GM21717 (cell line): ENCODE data around the gene TK2.
"Not testable (repeated sequence)": the region's sequence is repeated elsewhere in the genome, so short reads cannot be mapped to it uniquely, and the experiment has no call there.

Experiments used
- ATAC-seq: cut with Tn5 transposase; IDR thresholded peaks from one replicate; pipeline ENCODE4 v1.9.1; 2021; ENCODE audit warnings: mild to moderate bottlenecking, moderate library complexity; ENCODE audit not compliant: unreplicated experiment

Gene TK2

DNA sequence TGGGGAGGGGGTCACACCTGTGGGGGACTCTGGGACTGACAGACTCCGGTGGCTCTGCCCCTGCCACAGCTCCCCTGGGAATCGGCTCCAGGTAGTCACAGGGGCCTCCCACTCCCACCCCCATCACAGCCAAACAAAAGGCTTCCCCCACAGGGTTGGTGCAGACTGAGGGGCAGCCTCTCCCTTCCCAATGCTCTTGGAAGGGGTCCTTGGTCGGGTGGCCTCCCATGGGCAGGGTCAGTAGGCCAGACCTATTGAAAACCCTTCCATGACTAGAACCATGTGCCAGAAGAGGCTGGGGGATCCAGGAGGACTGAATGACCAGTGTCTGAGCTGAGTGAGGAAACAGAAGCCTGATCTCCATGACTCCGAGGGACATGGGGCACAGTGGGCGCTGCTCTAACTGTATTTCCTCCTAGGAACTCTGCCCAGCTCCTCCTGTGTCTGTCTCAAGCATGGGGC is 28.6 kb downstream of the TK2 start:
- ATAC-seq, result no peak

DNA sequence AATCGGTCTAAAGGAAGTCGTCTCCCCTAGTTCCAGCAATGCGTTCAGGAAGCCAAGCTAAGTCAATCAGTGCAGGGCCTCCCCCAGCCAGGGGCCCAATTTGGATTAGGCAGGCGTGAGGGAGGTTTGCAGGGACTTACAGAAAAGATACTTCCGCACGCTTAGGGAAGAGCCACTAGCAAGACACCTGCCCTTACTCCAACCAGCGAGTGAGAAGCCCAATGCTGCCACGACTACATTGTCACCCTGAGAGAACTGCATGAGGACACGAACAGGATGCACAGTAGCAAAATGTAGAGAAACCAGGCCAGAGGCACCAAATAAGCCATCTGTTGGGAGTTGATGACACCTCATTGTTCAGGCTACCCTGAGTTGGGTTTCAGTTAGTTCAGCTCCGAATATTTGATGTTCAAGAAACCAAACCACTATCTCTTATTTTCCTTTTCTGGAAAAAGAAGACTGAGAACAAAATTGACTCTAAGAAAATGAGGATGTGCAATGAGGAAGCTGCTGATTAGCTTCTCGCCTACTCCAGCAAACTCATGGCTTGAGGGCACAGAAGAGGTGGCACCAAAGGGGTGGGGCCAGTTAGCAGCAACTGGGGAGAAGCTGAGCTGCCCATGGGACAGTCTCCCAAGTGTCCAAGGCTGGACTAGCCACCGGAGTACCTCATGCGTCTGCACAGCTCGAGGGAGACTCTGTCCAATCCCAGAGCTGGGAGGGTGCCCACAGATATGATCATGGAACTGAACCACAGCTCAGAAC is 29.3 kb downstream of the TK2 start:
- no peak for ATAC-seq

- no peak for ATAC-seq
These were observed 30.2 kb downstream of the TK2 start for GRCh38 chr16:66519482-66520373.

DNA sequence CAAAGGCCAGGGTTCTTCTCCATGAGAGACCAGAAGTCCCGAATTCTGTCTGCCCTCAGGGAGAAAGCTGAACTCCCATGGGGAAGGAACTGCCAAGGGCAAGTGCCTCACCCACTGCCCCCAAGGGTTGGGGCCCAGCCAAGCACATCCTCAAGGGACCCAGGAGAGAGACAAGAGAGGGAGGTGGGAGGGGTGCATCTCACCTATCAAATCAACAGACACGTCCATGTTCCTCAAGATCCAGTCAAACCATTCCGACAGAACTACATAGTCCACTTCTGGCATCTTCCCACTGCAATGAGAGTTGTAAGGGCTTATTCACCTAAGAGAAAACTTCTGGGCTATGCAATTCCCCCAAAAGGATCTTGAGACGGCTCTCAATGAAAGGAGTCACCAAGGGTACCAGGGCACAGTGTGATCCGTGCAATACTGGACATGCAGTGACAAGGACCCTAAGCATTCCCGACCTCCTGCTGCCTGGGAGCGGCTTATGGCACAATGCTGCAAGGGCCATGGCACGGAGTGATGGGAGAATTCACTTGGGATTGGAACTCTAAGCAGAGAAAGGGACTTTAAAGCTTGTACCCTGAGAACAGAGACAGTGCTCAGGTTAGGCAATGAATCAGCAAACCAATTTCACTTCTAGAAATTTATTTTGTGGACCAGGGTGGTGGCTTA is 32.2 kb downstream of the TK2 start:
- ATAC-seq, result no peak

DNA sequence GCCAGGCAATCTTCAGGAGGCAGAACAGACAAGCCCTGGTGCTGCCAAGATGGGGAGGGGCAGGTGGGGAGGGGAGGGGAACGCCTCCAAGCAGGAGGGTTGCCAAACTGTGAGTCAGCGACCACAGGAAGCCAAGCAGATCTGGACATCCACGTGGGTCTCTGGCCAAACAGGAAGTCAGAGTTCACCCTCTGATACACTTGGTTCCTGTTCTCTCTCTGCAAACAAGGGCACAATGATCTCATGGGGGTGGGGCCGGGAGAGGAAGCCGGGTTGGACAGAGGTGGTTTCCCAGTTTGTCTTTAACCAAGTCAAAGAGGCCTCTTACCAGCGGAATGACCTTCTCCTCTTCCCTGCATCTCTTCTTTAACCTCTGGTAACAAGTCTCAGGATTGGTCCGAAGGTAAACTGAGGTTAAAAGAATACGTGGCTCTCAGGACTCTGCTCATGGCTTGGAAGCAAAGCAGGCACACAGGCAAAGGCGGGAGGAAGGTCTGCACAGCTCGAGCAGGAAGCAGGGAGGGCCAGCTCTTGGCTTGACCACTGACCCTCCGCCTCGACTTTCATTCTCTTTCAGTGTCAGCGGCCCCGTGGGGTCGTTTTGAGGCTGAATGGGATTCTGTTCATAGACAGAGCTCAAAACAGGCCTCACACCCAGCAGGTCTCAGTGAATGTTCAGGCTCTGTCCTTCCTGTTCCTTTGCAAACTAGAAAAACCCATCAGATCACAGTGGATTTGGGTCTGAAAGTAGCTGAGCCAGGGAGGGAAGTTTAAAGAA is 32.9 kb downstream of the TK2 start:
- ATAC-seq, result peak; percentile 94

DNA sequence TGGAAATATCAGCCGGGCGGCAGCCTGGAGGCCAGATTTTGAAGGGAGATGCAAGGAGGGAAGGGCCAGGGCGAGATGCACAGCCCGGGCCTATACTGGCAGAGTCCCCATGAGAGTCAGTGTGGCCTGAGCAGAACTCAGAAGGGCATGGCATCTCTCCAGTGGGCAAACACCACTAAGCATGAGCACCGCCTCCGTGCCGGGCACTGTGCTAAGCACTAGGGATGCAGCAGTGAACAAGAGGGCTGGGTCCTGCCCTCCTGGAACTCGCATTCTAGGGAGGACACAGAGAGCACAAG is 33.5 kb downstream of the TK2 start:
- ATAC-seq, result peak; percentile 21

GRCh38 chr16:66515596-66516508 is 34.1 kb downstream of the TK2 start:
- no peak for ATAC-seq

DNA sequence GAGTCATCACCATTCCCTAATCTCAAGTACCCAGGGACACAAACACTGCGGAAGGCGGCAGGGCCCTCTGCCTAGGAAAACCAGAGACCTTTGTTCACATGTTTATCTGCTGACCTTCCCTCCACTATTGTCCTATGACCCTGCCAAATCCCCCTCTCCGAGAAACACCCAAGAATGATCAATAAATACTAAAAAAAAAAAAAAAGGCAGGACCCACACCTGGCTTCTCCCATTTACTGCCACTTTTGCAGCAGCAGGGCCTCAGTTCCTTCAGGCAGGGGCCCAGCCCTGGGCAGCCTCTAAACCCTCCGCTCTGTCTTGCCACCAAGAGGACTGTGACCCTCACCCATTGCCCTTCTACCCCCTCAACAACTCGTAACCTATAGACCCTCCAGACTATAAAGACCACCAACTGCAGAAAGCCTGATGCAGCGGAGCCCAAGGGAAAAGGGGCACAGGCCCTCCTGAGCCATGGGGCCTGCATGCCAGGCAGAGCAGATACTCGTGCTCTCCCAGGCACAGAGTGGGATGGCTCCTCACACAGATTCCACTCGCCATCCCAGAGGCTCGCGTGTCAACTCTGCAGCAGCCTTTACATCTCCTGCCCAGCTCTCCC is 34.8 kb downstream of the TK2 start:
- not testable (repeated sequence) for ATAC-seq

- not testable (repeated sequence) for ATAC-seq
These were observed 35.5 kb downstream of the TK2 start for GRCh38 chr16:66514391-66514790.

DNA sequence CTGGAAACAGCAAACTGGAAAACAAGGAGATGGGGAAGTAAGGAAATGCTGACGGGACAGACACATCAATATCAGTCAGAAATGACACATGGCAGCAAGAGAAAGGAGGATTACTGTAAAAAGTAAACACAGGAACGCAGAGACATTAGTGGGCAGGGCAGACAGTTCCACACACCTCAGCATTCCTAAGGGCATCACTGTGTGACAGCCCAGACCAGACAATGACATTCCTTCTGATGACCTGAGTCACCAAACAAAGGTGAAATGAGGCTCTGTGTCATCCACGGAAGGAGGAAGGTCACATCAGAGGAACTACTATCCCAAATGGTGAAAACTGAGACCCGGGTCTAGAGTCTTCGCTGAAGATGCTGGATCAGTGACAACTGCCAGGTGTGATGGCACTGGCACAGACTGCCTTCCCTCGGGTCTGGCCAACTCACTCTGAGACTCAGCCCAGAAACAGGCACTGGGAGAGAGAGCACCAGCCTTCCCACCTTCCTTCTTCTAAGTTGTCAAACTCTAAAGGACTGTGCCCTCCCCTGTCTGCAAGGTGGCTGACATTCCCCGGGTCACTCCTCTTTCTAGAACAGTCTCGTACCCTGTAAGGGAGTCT is 36.7 kb downstream of the TK2 start:
- no peak for ATAC-seq

- ATAC-seq, result no peak
These were observed 37.4 kb downstream of the TK2 start for GRCh38 chr16:66512272-66513110.

DNA sequence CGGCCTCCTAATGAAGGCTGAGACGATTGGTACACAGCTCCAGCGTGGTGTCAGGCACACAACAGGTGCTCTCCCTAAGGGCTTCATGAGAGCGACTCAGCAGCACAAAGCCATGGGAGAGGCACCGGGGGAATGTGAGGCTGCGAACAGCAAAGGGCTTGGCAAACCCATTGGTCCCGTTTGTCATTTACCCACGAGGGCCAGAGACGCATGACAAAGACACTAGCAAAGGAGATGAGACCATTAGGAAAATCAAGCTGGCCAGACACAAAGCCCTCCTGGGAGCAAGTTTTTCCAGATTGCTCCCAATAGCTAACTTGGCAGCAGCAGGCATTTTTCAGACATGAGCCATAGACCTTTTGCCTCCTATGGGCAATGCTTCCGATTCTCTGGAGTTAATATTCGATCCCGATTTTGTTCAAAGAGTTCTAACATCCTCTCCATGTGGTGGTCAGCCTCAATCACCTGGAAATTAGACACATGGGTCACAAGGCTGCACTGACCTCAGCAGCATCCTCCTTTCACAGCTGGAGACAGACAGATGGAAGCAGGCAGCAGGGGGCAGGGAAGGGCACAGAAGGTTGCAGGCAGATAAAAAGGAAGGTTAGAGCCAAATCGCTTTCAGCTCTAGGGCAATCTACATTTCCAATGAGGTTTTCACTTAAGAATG is 38.2 kb downstream of the TK2 start:
- no peak for ATAC-seq

- no peak for ATAC-seq
These were observed 39.0 kb downstream of the TK2 start for GRCh38 chr16:66510711-66511601.

DNA sequence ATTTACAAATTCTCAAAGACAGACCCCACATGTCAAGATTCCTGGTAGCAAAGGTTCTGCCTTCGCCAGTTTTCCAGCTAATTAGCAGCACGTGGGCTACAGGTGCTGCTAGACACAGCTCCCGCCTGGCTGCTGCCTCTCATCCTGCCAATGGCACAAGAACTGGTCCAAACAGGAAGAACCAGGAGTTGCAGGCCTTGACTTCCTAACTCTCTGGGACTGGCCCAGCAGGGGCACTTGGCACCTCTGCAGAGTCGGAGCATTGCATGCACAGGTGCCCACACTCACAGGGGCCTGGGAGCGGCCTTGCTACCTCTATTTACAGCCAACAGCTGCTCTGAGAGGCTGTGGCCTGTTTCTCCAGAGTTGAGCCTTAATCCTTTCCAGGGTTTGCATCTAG is 39.6 kb downstream of the TK2 start:
- no peak for ATAC-seq

GRCh38 chr16:66509576-66509975 is 40.3 kb downstream of the TK2 start:
- ATAC-seq, result no peak

DNA sequence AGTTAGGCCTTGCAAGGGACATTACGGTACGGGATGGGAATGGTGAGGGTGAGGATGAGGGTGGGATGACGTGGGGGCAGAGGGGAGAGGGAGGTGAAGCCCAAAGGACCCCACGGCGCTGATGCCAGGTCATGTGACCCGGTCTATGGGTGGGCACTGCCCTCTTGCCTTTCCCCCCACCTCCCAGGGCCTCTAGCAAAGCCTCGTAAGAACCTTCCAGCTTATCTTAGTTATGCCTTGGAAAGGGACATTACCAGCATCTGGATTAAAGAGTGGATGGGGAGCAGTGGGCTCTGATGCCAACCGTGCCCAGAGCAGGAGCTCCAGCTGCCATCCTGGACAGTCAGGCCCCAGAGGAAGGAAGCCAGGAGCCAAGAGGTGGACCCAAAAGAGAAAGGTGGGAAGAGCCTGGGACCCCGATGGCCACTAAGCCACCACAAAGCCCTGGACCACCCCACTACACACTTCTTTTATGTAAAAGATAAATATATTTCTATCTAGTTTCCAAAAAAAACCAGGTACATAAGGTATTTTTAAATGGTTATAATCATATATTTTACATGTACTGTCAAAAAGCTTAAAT is 40.9 kb downstream of the TK2 start:
- ATAC-seq, result no peak
